OCI-LY1 (cell line): ENCODE measurements around the gene CST9L.

Experiments
- CTCF ChIP-seq: fragments of 200-600 bp; sonication (generic), shearing (Covaris generic); IDR thresholded peaks from 2 replicates; pipeline ENCODE4 v1.5.1; 2017; ENCODE audit warnings: mild to moderate bottlenecking, antibody characterized with exemption, low read length, moderate library complexity, mixed read lengths
- EZH2 ChIP-seq: fragments of 200-600 bp; sonication (generic), shearing (Covaris generic); IDR thresholded peaks from 2 replicates; pipeline ENCODE4 v1.8.0; 2017; ENCODE audit warnings: borderline replicate concordance, mixed run types, mild to moderate bottlenecking, antibody characterized with exemption, low read length, moderate library complexity, mixed read lengths

DNA sequence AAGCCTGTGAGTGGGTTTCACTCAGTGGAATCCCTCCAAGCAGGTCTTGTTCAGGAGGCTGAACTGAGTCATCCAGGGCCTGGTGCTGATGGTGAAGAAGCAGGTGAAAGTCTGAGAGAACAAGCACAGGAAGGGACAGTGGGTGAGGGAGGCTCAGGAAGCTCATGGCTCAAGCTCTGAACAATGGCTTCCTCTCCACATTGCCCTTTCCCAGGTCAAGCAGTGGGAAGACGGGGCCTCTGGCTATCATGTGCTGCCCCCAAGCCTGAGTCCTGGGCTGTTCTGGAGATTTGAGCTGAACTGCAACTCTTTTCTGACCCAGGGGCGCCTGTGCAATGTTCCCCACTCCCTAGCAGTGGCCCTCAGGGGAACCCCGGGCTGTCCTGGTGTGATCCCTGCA lies 3.4 kb downstream of the CST9L start:
- no peak for TF ChIP-seq CTCF
- no peak for TF ChIP-seq EZH2
